Bronchial epithelial cell (primary cell): ENCODE measurements around the gene ABCA13. TPM values are rescaled to one million over a fixed set of nuclear protein-coding genes. Genes with fewer than 3 reads are reported as not detected.

Experiments used
- DNase-seq: peaks from one replicate; pipeline ENCODE4 v3.0.0-alpha.2; 2010; ENCODE audit warnings: low read depth
- FAIRE-seq: peaks from 2 replicates; lab custom pipeline; 2011; peaks lifted over from hg19 to GRCh38; lab: Jason Lieb, UNC
- H3K27me3 ChIP-seq: 2 replicates; pipeline ENCODE4 v1.5.1; 2011; ENCODE audit warnings: low read length; ENCODE audit not compliant: control insufficient read depth, insufficient read depth
- H3K36me3 ChIP-seq: 2 replicates; pipeline ENCODE4 v1.5.1; 2011; ENCODE audit warnings: low read length; ENCODE audit not compliant: control insufficient read depth, insufficient read depth
- H3K4me3 ChIP-seq: 2 replicates; pipeline ENCODE4 v1.5.1; 2011; ENCODE audit warnings: mild to moderate bottlenecking, low read depth, low read length, control low read depth
- total RNA-seq: library from RNA; depleted of rRNA; stranded (reverse); fragments of >200 nt; gene quantifications from 2 replicates; pipeline ENCODE4 v1.2.1, GENCODE V29; 2014
- TF ChIP-seq, protein P1 (sequence below): IDR thresholded peaks from 2 replicates; pipeline ENCODE4 v1.5.1; 2011; ENCODE audit warnings: mild to moderate bottlenecking, moderate library complexity, low read length, control low read depth, inconsistent platforms; ENCODE audit not compliant: insufficient read depth, severe bottlenecking

The ABCA13 gene
- total RNA-seq, 1 donor from 2014 or later: 0.79 TPM

- Histone ChIP-seq H3K4me3 (no peak overlapping the region), H3K27me3 (no peaks in the 10 kb centered on the region), H3K36me3 (no peaks in the 10 kb centered on the region)
- FAIRE-seq (no peak), DNase-seq (no peak)
- TF ChIP-seq, protein P1, sequence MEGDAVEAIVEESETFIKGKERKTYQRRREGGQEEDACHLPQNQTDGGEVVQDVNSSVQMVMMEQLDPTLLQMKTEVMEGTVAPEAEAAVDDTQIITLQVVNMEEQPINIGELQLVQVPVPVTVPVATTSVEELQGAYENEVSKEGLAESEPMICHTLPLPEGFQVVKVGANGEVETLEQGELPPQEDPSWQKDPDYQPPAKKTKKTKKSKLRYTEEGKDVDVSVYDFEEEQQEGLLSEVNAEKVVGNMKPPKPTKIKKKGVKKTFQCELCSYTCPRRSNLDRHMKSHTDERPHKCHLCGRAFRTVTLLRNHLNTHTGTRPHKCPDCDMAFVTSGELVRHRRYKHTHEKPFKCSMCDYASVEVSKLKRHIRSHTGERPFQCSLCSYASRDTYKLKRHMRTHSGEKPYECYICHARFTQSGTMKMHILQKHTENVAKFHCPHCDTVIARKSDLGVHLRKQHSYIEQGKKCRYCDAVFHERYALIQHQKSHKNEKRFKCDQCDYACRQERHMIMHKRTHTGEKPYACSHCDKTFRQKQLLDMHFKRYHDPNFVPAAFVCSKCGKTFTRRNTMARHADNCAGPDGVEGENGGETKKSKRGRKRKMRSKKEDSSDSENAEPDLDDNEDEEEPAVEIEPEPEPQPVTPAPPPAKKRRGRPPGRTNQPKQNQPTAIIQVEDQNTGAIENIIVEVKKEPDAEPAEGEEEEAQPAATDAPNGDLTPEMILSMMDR: no peak
These were observed 134.4 kb downstream of the ABCA13 start for GRCh38 chr7:48305661-48306060.

DNA sequence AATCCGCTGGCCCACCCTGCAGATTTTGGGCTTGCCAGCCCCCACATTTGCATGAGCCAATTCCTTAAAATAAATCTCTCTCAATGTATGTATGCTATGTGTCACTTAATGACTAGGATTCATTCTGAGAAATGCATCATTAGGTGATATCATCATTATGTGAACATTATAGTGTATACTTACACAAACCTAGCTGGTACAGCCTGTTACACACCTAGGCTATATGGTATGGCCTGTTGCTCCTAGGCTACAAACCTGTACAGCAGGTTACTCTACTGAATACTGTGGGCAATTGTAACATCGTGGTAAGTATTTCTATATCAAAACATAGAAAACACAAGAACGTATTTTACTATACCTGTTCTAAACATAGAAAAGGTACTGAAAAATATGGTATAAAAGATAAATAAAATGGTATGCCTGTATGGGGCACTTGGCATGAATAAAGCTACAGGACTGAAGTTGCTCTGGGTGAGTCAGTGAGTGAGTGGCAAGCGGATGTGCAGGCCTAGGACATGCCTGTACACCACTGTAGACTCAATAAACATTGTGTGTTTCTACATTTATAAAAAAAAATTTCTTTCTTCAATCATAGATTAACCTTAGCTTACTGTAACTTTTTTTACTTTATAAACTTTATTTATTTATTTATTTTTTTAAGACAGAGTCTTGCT is 135.9 kb downstream of the ABCA13 start:
- Histone ChIP-seq H3K4me3 (no peak overlapping the region), H3K27me3 (no peaks in the 10 kb centered on the region), H3K36me3 (no peaks in the 10 kb centered on the region)
- FAIRE-seq (no peak), DNase-seq (peak; percentile 94)
- TF ChIP-seq, protein P1: no peak

- H3K27me3 ChIP-seq: no peaks in the 10 kb centered on the region
- FAIRE-seq: no peak
- no peaks in the 10 kb centered on the region for H3K36me3 ChIP-seq
- H3K4me3 ChIP-seq: no peak overlapping the region
- no peak for DNase-seq
- TF ChIP-seq, protein P1: no peak
These were observed 138.5 kb downstream of the ABCA13 start for GRCh38 chr7:48309720-48310119.

- no peaks in the 10 kb centered on the region for H3K36me3 ChIP-seq
- H3K4me3 ChIP-seq: no peak overlapping the region
- DNase-seq (peak; percentile 20), FAIRE-seq (no peak)
- H3K27me3 ChIP-seq: no peaks in the 10 kb centered on the region
- TF ChIP-seq, protein P1: no peak
These were observed 140.3 kb downstream of the ABCA13 start for GRCh38 chr7:48311464-48312100.

DNA sequence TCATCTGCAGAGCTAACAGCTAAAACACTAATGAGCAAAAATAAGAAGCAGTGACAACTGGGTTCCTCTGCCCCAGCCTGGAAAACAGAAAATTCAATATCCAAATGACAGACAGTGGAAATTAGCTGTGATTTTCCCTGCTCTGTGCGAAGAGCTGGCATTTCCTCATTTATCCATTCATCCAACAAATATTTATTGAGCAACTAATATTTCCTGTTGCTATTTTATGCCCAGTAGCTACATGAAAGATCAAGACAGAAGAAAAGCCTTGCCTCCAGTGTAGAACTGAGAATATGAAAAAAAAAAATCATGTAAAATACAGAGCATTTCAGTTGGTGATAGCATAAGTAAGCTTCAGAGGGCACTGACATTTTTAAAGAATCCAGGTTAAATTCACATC is 140.9 kb downstream of the ABCA13 start:
- Histone ChIP-seq H3K36me3 (no peaks in the 10 kb centered on the region), H3K27me3 (no peaks in the 10 kb centered on the region), H3K4me3 (no peak overlapping the region)
- TF ChIP-seq, protein P1: no peak
- FAIRE-seq: no peak
- peak; percentile 78 for DNase-seq
